CD4-positive, alpha-beta T cell treated with Interleukin-2 at 100 ng/mL for 4 hours (primary cell): ENCODE data around the gene PTPN3.
"Not testable (repeated sequence)": the region's sequence is repeated elsewhere in the genome, so short reads cannot be mapped to it uniquely, and the experiment has no call there.

Experiments used
- DNase-seq: peaks from one replicate; pipeline ENCODE4 v3.0.0-alpha.2; 2020; ENCODE audit warnings: low spot score

PTPN3 gene

DNA sequence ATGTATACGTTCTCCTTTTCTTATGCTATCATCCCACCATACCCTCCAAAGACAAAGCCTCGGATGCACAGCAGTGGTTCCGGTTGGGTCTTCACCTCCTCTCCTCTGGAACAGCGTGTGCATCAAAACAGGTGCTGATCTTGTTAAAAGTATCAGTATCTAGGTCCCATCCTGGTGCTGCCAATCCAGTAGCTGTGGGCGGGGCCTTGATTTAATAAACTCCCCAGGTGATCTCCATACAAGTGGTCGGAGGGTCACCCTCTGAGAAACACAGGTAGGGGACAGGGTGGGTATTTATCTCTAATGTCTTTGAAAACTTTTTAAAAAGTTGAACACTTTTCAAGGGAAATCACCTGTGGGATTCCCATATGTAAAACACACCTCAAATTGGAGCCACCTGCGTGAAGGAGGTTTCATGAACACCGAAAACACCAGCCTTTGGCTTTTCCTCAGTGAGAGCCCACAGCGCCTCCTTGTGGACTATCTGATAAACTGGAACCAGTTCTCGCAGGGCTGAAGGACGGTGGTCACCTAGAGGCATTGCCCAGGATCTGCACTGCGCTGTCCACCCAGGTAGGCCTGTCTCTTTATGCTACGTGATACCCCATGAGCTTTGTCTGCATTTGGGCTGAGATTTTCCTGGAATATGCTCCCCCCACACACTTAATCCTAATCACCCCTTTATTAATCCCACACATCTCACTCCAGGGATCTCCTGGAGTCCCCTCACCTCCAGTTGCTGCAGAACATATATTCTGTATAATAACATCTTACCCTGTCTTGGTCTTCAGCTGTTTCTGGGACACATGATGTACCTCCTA, 96.7 kb downstream of the PTPN3 start:
- DNase-seq, result peak; percentile 8

DNA sequence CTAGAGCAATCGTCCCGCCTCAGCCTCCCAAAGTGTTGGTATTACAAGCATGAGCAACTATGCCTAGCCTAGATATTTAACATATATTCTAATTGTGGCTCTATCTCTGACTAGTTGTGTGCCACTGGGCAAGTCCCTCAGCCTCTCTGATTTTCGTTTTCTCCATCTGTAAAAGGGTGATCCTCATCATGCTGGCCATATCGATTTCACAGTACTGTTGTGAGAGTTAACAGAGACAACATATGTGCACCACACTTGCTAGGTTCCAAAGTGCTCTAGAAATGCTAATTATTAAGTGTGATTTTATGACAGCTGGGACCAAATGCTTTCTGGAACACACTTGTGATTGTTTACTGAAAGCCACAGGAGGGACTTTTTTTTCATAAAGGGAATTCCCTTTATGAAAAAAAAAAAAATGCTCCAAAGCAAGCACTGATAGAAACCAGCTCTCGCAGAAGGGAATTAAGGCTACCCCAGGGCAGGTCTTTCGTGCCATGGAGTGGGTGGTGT, 98.8 kb downstream of the PTPN3 start:
- no peak for DNase-seq

DNA sequence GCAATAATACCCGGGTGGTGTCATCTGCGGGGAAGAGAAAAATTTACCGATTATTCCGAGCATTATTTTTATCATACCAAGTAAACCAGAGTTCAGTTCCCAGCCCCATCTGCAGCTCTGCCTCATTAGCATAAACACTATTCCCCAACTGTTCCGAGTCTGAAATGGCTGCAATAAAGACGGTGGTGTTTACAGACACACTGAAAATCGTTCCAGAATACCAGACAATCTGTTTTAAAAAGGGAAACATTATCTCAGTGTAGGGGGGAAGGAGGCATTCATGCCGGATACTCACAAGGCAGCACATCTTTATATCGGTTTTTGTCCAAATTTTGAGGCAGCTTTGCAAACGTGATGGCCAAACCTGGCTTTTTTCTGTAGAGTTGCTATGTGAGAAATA, 106.9 kb downstream of the PTPN3 start:
- DNase-seq, result no peak

DNA sequence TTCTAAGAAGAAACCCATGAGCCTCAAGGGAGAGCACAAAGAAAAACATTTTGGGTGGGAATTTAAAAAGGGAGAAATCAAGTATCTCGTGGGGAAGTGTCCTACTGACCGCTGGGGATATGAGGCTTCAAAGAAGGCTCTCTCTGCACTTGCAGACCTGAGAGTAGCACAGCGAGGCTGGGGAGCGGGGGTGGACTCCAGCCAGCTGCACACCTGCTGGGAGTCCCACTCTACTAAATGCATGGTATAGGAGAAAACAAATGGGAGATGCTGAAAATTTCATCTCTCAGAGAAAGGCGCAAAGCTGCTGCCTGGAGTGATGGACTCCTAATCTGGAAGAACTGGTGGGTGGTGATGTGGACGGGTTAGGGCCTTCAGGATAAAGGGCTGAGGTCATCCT, 110.3 kb downstream of the PTPN3 start:
- DNase-seq, result no peak

DNA sequence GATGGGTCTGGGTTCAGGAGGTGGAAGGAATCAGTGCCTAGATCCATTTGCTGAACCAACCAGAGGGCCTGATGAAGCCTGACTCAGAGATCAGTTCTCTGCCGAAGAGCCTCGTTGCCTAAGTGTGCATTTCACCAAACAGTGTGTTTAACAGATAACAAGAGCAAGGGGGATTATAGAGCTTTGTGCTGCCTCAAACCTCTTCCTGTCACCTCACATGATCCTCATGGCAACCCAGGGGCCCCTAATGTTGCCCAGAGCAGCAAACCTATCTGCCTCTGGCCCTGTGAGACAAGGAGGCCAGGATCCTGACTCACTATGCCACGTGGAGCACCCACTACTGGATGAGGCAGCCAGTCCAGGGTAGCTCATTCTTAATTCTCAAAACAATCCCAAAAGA, 110.9 kb downstream of the PTPN3 start:
- DNase-seq, result no peak

DNA sequence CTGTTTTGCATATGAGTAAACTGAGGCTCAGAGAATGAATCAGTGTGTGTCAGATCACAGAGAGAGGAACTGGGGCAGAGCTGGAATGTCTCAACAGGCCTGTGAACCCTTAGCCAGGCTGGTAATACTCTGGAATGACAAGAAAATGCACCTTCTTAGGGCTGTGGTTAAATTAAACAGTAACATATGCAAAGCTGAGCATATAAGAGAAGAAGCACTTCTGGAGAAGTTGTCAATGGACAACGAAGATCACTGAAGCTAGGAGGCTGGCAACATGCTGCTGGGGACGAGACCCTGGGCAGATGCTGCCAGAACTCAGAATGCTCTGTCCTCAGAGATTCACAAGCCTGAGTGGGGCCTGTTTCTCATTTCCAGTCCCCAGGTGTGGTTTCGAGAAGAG, 112.6 kb downstream of the PTPN3 start:
- DNase-seq, result no peak

DNA sequence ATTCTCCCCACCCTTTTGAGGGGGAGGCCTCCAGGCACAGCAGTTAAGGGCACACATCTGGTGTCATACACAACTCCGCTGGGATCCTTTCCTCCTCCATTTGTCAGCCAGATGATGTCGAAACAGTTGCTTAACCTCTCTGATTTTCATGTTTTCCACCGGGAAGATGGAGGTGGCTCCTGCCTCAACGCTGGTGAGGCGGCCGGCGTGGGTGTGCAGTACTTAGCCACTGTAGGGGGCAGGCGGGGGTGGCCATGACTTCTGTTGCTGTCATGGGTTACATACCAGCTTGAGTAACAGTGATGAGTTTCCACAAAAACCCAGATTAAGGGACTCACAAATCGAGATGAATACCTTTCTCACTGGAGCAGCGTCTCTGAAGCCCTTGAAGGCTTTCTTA, 114.2 kb downstream of the PTPN3 start:
- DNase-seq, result no peak

DNA sequence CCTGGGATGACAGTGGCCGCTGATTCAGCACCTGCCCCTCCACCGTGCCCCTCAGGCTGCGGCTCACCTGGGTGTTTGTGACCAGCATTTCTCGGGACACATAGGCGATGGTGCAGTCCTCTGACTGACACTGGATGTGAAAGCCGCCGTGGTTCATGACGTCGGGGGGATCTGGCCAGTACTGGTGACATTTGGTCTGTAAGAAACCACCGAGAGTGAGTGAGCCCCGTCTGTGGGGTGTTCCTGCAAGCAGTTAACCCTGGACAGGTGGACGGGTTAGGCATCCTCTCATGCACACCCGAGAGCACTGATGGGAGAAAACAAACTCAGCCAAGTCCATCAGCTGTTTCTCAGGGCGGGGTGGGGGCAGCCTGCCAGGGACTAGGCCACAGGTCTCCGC, 114.8 kb downstream of the PTPN3 start:
- no peak for DNase-seq

DNA sequence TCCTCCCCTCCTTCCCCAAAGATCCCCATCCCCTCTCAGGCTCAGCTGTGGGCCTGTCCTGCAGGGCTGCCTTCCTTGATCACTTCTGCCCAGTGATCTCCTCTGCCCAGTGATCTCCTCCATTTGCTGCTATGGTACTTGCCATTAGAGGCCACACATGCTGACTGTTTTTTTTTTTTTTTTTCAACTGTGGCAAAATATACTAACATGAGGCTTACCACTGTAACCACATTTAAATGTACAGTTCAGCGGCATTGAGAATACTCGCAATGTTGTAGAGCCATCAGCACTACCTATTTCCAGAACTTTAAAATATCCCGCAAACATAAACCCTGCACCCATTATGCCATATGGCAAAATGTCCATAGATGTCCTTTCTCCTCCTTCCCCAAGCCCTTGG, 115.5 kb downstream of the PTPN3 start:
- no peak for DNase-seq

DNA sequence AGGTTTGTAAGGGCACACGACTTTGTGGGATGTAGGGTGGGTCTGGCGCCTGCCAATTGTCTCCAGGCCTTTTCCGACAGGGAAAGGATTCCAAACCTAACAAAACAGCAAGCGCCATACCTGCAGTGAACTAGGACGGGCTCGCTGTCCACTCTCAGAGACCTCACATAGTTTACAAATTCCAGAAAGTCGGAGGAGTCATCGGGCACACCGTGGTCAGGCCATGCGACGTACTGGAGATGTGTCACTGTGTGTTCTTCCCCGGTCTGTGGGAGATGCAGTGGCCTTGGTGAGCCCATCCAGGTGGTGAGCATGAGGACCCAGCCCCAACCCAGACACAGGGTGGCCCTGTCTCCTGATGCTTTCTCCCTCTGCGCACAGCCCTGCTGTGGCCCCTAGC, 115.9 kb downstream of the PTPN3 start:
- DNase-seq, result no peak

DNA sequence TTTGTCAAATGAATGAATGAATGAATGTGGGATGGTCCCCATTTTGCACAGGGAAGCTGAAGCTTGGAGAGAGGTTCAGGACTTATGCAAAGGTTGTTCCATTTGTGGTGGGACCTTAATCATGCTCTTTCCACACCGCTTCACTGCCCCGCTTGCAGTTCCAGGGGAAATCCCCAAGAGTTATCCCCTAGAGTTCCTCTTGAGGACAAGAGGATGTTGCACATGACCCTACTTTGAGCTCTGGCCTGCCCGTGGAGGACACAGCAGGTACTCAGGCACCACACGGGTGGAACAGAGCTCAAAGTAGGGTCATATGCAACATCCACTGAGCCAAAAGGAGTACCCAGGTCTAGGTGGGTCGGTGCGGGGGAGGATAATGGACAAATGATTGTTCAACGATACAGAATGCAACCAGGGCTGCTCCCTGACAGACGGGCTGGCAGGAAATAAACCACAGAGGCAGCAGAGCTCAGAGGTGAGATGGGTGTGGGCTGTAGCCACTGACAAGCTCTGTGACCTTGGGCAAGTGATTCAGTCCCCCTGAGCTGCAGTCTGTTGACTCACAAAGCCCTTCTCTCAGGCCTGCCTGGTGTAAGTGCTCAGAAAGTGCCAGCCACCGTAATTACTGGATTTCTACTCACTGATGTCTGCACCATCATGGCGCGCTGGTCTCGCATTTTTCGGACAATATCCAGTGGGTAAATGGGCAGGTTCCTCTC, 116.9 kb downstream of the PTPN3 start:
- DNase-seq, result no peak

DNA sequence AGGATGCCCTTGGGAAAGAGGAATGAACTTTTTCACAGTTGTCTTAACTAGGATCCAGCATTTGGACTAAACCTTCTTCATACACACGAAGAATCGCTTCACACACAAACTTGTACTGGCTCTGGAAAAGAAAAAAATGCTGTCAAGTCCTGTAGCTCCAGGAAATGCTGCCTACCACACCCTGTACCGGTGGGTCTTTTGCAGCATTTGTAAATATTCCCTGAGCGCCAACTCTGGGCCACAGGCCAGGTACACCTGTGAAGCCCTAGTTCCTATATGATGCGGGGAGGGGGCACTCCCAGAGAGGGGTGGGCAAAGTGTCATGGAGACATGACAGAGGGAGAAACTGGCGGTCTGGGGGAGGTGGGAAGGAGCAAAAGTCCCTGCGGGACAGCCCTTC, 118.6 kb downstream of the PTPN3 start:
- no peak for DNase-seq

DNA sequence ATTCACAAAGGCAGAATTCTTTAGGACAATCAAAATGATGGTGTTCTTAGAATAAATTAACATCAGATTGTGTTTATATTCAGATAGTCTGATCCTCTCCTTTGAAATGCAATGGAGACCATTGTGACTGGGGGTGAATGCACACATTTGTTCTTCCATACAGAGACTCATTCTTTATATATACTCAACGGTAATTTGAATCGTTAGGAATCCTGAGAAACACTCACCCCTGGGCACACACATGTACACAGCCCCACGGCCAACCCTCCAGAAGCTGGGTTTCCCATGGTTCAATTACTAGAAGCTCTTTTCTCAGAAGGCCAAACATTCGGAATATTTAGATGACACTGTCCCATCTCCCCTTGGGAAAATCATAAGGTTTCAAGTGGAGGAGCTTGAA, 119.8 kb downstream of the PTPN3 start:
- no peak for DNase-seq

DNA sequence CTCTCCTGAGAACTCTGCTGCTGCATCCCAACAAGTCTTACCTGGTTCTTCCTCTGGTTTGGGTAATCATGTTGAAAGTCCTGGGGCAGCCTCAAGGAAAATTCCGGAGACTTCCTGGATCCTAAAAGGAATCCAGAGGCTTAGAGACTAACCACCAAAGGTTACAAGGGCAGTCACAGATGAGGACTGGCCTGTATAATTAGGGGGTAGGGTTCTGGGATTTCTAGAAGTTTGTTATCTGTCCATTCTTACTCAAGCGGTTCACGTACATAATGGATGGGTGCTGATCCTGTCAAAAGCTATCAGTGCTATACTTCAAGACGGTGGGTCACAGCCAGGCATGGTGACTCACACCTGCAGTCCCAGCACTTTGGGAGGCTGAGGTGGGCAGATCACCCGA, 125.9 kb downstream of the PTPN3 start:
- DNase-seq, result no peak

DNA sequence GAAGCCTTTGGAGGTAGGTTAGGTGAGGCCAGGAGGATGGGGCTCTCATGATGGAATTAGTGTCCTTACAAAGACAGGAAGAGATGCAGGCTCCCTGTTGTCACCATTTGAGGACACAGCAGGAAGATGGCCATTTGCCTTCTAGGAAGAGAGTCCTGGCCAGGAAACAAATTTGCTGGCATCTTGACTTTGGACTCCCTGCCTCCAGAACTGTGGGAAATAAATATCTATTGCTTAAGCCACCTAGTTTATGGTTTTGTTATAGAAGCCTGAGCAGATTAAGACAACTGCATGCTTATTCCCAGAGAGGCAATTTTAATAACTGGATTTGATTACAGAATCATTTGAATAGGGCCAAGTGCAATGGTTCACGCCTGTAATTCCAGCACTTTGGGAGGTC, 126.7 kb downstream of the PTPN3 start:
- no peak for DNase-seq

DNA sequence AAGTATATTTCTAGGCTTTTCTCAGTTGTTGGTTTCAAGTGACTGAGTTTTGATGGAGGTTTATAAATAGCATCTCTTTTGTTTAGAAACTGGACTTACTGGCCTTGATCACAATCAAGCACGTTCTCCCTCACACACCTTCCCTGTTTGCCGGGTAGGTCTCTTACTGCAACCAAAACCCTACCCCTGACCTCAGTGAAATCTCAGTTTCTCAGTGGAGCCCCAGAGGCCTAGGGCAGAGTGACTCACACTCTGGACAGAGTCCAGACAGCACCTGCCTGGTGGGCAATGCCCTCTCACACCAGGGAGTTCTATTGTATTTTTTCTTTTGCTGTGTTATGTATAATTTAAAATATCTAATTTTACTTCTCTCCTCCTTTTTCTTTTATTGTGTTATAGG, 128.8 kb downstream of the PTPN3 start:
- DNase-seq, result no peak

DNA sequence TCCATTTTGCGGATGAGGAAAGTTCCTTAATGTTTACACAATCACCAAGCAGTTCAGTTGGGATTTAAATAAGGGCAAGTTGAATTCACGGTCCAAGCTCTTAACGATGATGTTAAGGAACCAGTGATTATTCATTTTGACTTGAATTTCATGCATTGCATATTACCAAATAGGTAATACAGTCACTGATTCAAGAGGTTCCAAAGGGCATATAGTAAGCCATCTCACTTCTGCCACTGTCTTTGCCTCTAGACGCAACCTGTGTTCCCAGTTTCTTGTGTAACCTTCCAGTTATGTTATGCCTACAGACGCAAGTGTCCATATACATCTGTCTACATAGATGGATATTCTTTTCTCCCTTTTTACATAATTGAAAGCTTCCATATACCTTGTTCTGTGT, 137.3 kb downstream of the PTPN3 start:
- no peak for DNase-seq

DNA sequence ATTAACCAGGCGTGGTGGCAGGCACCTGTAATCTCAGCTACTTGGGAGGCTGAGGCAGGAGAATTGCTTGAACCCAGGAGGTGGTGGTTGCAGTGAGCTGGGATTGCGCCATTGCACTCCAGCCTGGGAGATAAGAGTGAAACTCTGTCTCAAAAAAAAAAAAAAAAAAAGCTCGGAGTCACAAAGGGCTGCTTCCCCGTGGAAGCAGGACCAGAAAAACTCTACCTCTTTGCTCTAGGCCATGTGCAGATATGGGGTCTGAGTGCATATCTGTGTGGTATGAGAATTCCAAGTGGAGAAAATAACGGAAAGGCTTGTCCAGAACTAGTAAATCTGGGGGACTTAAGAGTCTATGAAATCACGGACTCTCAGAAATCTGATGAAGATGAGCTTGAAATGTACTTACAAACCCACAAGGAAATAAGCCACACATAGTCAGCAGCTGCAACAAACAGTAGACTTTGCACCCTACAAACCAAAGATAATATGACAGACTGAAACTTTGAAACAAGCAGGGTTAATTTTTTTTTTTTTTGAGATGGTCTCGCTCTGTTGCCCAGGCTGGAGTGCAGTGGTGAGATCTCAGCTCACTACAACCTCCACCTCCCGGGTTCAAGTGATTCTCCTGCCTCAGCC, 139.0 kb downstream of the PTPN3 start:
- not testable (repeated sequence) for DNase-seq

DNA sequence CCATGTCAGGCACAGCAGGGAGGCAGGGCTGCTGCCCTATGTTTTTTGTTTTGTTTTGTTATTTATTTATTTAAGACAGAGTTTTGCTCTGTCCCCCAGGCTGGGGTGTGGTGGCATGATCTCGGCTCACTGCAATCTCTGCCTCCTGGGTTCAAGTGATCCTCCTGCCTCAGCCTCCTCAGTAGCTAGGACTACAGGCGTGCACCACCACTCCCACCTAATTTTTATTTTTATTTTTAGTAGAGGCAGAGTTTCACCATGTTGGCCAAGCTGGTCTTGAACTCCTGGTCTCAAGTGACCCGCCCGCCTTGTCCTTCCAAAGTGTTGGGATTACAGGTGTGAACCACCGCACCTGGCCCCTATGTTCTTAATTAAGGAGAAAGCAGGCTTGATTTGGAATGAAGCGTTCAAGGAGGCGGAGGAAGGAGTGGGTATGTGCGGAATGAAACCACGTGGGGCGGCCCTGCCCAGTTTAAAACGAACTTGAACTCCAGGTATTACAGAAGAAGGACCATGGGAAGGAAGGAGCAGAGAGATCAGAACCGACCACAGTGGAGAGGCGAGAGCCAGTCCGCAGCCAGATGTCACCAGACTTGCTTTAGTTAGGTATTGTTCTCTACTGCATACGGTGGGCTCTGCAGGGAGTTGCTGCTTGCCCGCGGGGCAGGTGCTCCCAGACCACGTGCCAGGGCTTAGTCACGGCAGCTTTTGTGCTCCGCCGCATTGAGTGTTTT, 142.4 kb downstream of the PTPN3 start:
- DNase-seq, result no peak

DNA sequence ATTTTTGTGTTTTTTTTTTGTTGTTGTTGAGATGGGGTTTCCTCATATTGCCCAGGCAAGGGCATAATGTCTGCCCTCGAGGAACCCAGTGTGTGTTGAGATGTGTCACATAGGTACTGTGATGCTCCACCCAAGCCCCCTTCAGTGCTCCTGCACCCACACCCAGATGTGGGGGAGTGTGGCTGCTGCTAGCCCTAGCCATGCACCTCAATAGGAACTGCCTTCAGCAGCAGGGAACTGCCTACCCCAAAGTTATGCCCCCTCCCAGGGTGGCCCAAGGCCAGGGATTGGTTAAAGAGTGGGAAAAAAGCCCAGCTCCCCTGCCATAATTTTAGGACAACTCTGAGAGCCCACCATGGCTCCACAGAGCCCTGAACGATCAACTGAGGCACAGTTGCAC, 143.9 kb downstream of the PTPN3 start:
- no peak for DNase-seq

DNA sequence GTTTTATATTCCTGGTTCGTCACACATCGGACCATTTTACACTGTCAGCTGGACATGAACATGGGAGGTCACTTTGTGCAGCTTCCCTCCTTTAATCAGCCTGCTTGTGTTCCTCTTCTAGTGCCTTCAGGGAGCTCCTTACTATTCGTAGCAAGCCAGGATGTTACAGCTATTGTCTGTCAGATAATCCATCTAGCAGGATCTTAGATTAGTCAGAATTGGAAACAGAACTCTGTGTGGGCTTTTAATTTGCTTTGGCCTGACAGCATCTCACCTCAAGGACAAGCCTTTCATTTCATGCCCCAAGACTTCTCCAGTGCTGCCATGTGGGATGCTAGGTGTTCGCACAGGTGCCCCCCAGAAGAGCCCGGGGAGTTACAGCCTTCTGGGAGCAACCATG, 147.1 kb downstream of the PTPN3 start:
- no peak for DNase-seq

DNA sequence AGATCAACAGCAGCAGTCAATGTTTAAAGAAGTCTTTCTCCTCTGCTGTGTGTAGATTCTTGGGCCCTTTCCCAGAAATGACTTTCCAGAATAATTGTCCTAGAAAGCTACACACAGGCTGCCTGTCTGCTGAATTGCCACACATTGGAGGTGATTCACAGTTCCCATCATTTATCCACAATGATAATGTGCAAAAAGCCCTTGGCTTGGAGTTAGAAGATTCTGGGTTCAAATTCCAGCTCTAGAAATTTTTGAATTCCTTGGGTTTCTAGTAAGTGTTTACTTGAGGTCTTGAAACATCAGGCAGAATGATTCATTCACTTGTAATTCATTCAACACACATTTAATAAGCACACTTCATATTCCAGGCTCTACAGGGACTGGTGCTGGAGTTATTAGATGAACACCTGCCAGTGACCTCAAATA, 148.7 kb downstream of the PTPN3 start:
- no peak for DNase-seq
